HG03439 (cell line): ENCODE data around the gene ATG7.
"Not testable (repeated sequence)": the region's sequence is repeated elsewhere in the genome, so short reads cannot be mapped to it uniquely, and the experiment has no call there.

Experiments
- ATAC-seq: cut with Tn5 transposase; IDR thresholded peaks from one replicate; pipeline ENCODE4 v1.9.1; 2021; ENCODE audit warnings: mild to moderate bottlenecking, moderate library complexity; ENCODE audit not compliant: unreplicated experiment

ATG7 gene

DNA sequence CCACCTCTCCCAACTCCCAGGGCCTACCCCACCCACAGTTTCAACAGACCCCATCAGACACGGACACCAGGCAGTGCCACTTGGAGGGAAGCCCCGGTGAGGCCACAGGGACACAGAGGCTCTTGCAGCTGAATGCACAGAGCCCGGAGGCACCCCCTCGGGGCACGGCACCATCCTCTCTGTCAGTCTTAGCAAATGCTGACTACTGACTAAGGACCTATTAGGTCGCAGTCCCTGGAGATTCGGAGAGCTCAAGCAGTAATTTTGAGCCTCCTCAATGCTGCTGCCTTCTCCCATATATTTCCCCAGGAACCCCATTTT is 291.6 kb downstream of the ATG7 start:
- ATAC-seq, result no peak

GRCh38 chr3:11564577-11565001 is 292.4 kb downstream of the ATG7 start:
- ATAC-seq, result no peak

DNA sequence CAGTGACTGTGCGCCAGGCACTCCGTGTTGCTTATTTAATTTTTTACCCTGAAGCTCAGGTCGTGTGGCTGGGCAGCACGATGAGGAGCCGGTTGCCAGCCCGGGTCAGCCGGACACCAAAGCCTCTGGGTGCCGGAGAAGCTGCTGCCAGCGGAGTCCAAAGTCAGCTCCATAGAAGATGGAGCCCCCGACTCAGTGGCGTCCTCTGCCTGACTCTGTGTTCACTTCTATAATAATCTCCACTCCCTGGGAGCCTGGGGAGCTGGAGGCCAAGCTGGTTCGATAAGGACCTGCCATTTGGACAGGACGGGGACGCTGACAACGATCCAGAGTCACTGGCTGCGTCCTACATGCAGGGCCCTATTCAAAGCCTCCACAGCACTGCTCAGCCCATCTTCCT is 292.9 kb downstream of the ATG7 start:
- no peak for ATAC-seq

- no peak for ATAC-seq
These were observed 293.3 kb downstream of the ATG7 start for GRCh38 chr3:11565492-11565891.

- no peak for ATAC-seq
These were observed 293.7 kb downstream of the ATG7 start for GRCh38 chr3:11565932-11566331.

DNA sequence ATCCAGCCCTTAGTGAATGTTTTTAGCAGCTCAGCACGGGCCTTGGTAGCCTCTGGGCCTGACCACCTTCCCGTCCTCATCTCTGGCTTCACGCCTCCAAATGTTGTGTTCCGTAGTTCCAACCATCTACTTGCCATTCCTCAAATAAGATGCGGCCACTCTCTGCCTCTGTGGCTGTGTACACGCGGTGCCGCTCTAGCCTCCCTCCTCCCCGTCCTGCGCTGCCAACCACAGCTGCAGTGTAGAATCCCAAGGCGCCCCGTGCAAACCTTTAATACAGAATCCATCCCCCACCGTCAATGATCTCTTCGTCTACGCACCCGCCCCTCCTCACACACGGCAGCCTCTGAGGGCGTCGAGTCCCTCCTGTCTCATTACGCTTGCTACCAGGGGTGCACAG is 294.3 kb downstream of the ATG7 start:
- ATAC-seq, result no peak

DNA sequence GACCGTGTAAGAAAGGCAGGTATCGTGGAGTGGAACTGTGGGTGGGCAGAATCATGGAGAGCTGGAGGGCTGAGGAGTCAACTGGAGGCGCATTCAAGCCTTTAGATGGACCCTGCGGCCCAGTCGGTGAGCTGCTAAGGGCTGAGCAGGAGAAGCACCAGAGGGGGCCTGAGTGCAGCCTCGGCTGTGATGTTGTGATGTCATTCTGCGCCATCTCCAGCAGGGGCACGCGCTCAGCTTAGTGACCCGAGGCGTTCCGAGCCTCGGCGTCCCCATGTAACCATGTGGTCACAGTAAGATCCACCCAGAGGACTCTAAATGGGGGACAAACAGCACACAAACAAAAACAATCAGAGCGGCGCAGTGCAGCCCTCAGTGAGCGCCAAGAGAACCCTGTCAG is 294.7 kb downstream of the ATG7 start:
- no peak for ATAC-seq

GRCh38 chr3:11567516-11568467 is 295.6 kb downstream of the ATG7 start:
- ATAC-seq, result no peak

DNA sequence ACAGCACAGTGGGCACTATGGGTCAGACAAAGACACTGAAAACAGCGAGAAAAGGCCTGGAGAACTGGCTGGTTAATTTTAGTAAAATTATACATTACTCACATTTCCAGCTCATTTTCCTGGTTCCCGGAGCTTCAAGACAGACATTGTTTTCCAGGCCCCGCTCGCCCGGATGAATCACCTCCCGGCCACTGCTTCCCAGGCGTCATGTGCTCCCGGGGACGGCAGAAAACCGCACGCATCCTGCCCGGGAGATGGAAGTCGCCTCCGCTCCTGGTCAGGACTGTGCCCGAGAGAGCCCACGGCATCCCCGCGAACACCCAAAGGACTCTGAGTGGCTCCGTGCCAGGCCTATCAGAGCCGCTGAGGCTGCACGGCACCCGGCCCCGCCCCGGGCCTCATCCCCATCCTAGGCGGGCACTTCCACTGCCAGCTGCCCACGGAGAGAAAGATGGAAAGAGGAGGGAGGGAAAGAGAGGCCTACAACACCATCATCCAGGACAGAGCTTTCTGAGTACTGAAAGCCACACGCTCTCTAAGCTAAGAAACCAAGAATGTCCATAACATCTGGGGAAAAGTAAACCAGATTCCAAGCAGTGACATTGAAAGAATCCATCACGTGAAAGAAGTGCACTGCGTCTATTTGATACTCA is 296.4 kb downstream of the ATG7 start:
- ATAC-seq, result no peak

GRCh38 chr3:11569156-11569741 is 297.1 kb downstream of the ATG7 start:
- ATAC-seq, result no peak

DNA sequence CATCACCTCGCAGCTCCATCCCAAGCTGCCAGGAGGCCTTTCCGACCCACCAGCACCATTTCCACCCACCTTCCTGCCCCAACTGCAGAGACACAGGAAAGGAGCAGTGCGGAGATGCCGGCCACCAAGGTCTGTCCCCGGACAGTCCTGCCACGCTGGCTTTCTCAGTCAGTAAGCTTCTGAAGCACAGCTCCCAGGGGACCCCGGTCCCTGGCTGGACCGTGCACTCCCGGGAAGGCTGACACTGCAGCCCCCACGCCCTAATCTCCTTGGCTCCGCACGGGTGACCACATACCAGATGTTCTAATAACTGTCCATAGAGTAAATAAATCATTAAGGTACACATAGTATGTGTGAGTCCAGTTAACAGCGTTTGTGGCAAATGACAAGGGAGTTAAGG is 298.1 kb downstream of the ATG7 start:
- no peak for ATAC-seq

DNA sequence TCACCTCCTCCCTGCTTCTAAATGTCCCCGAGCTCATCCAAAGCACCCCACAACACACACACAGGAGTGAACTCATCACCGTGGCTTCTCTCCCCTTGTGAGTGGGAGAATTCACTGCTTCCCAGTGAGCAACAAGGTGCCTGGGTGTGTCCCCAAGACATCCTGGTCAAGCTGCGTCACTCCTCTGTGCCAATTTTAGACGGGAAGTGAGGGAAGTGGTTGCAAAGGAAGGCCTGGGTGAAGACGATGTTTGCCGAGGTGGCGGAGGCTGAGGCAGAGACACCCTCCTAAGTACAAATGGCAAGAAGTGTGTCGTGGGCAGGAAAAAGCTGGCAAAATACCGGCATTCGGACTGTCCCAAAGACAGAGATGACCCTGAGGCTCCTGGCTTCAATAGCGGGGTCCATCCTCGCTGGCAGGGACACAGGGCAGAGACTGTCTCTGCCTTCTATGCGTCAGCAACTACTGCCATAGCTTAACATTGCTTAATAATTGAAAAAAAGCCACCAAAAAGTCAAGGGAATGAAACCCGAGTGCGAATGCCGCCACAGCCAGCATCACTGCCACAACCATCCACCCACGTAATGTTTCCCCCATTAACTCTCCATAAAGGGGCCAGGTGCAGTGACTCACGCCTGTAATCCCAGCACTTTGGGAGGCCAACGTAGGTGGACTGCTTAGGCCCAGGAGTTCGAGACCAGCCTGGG is 298.7 kb downstream of the ATG7 start:
- ATAC-seq, result no peak

- ATAC-seq, result not testable (repeated sequence)
These were observed 300.5 kb downstream of the ATG7 start for GRCh38 chr3:11572660-11573059.

DNA sequence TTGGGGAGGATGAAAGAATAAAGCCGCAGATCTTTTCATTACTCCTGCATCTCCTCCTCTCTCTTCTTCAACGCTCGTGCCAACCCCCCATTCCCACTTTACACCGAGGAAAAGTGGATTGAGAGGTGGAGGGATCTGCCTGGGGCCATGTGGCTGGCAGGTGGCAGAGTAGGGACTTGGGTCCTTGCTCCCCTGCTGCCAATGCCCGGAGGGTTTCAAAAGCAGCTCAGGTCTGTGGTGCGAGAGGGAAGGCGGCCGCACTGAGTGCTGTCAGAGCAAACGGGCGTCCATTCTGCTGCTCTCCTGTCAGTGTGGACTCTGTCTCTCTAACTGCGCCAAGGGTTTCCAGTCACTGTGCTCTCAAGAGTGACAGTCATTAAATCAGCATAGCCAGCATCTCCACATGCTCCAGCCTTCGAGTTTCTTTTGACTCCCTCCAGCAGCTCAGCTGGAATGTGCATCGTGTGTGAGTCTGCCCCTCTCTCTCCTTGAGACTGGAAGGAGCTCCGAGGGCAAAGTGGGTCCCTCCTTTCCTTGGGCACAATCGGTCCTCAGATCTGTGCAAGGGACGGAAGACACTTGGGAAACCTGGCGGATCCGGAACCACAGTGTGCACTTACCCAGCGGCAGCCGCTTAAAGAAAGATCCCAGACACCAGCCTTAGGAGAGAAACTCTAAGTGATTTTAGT is 302.9 kb downstream of the ATG7 start:
- no peak for ATAC-seq

GRCh38 chr3:11575677-11576076 is 303.5 kb downstream of the ATG7 start:
- ATAC-seq, result no peak

DNA sequence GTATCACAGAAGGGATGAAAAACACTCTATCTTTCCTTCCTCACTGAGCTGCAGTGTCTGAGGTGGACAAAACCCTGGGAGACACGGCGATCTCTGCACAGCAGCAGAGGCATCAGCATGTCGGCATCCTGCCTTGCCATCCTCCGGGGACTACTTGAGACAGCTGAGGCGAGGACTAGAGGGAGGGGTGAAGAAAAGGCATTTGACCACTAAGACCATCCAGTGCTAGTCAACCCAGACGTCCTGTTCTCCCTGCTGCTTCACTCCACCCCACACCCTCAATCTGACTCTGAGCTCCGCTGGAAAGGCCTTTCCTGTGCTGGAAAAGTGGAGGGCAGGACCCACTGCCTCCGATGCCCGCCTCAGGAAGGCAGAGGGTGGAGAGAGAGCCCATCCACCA is 304.3 kb downstream of the ATG7 start:
- no peak for ATAC-seq

DNA sequence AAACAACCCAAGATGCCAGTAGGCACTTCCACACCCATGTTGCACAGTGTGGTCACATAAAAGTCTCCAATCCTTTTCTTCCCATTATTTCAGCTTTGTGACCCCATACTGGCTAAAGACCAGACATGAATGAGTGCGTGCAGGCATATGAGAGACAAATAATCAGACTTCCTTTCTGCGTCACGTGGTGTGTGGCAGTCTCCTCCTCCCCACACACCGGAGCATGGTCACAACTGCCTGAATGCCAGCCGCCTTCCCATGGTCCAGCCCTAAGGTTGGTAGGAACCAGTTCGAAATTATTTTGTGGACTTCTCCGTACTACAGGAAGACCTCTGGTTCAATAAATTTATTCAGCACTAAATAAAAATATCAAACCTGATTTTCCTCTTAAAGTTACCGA is 306.0 kb downstream of the ATG7 start:
- no peak for ATAC-seq

- no peak for ATAC-seq
These were observed 308.4 kb downstream of the ATG7 start for GRCh38 chr3:11580645-11581044.

DNA sequence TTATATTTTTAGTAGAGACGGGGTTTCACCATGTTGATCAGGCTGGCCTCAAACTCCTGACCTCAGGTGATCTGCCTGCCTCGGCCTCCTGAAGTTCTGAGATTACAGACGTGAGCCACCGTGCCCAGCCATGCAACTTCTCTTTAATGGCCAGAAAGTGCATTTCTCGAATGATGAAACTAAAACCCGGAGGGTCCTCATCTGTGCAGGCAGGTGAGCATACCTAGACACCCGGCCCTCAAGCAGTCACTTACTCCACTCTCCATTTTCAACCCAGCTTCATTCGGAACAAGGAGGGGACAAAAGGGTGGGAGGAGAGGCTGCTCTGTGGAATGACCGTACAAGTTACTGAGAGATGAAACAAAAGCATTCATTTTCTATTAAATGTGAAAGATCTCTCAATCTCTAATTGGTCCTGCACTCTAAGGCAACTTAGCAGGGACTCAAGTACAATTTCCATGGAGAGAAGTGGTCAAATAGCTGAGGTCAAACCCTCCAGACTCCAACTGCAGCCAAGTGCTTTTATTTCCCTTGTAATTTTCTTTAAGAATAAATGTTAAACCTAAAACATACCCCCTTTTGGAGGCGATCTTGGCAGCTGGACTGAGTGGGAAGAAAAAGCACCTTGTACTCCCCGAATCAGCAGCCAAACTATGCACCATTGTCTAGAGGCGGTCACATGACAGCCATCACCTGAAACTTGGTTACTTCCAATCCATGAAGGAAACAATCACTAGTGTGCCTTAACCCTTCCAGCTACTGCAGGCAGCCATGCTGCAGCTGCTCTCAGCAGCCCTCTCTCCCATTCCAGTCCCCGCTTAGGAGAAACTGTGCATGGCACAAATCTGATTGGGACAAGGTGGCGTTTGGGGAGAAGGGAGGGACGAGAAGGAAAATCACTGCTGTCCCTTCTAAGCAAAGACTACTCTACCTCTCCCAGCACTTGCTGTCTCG is 309.3 kb downstream of the ATG7 start:
- no peak for ATAC-seq
